H1 (cell line): ENCODE results near the gene HSD17B2. TPM values are rescaled to one million over a fixed set of nuclear protein-coding genes. Genes with fewer than 3 reads are reported as not detected.

ENCODE experiments used
- EZH2 ChIP-seq: fragments of 200-600 bp; sonication (generic); IDR thresholded peaks from 2 replicates; pipeline ENCODE4 v1.7.1; 2012; ENCODE audit warnings: low read depth, mild to moderate bottlenecking, moderate library complexity, low read length, inconsistent platforms; ENCODE audit not compliant: severe bottlenecking
- GTF2F1 ChIP-seq: IDR thresholded peaks from 2 replicates; pipeline ENCODE4 v1.6.1; 2012; ENCODE audit warnings: low read depth, low read length, improper control_type of control experiment, borderline replicate concordance
- NRF1 ChIP-seq: IDR thresholded peaks from 2 replicates; pipeline ENCODE4 v1.6.1; 2011; ENCODE audit warnings: mild to moderate bottlenecking, low read depth, low read length, improper control_type of control experiment
- RBBP5 ChIP-seq: IDR thresholded peaks from 2 replicates; pipeline ENCODE4 v1.7.1; 2012; ENCODE audit warnings: low read depth, mild to moderate bottlenecking, inconsistent platforms, low read length, moderate library complexity, borderline replicate concordance
- SIX5 ChIP-seq: IDR thresholded peaks from 2 replicates; pipeline ENCODE4 v1.6.1; 2011; ENCODE audit warnings: mild to moderate bottlenecking, low read depth, low read length
- SRF ChIP-seq: IDR thresholded peaks from 2 replicates; pipeline ENCODE4 v1.6.1; 2011; ENCODE audit warnings: mild to moderate bottlenecking, low read depth, low read length, moderate library complexity
- TBP ChIP-seq: IDR thresholded peaks from 2 replicates; pipeline ENCODE4 v1.6.1; 2011; ENCODE audit warnings: low read depth, low read length, improper control_type of control experiment
- ZNF274 ChIP-seq: IDR thresholded peaks from 2 replicates; pipeline ENCODE4 v1.7.0; 2012; ENCODE audit warnings: low read length, borderline replicate concordance; ENCODE audit errors: extremely low read depth
- polyA plus RNA-seq, 7 experiments: library from polyadenylated mRNA; depleted of rRNA in 3 of 7; stranded (reverse) in 5 of 7; unstranded in 2 of 7; fragments of >200 nt in 5 of 7; fragments of 200-250 nt in 2 of 7; gene quantifications; 1 replicate in 5 of 7; 2 replicates in 1 of 7; 4 replicates in 1 of 7; pipeline versions ENCODE4 v1.2.1 to v1.2.3, GENCODE V29; 2011 to 2013; ENCODE audit warnings: missing spikeins in 2 of 7, mixed read lengths in 2 of 7
- total RNA-seq: library from RNA; stranded (reverse); fragmentation: NEBNext Ultra II Directional; extraction: Animal tissue kit (Norgen Biotek cat#: 25700); gene quantifications from 2 replicates; pipeline ENCODE4 v1.2.1, GENCODE V29; 2021

Gene HSD17B2
- total and polyA plus RNA-seq, 2 of the 8 experiments (the other 6 are each of a cell fraction or from before 2014, with no cell fraction given): not detected

- TF ChIP-seq SRF (no peak), EZH2 (no peak), GTF2F1 (no peak), NRF1 (no peak), SIX5 (no peak), ZNF274 (no peak), TBP (no peak), RBBP5 (no peak)
Observed at GRCh38 chr16:82146957-82147356, 111.9 kb downstream of the HSD17B2 start (continued).
